Endodermal cell (in vitro differentiated cells): ENCODE results near the gene CDH6. TPM values are rescaled to one million over a fixed set of nuclear protein-coding genes. Genes with fewer than 3 reads are reported as not detected.

Experiments used
- DNase-seq: peaks from one replicate; pipeline ENCODE4 v3.0.0-alpha.2; 2017
- H3K27ac ChIP-seq: 2 replicates; pipeline ENCODE4 v1.5.1; 2013; ENCODE audit warnings: mild to moderate bottlenecking, low read depth, low read length, moderate library complexity
- H3K27me3 ChIP-seq: 2 replicates; pipeline ENCODE4 v1.6.1; 2013; ENCODE audit warnings: mild to moderate bottlenecking, low read length, moderate library complexity; ENCODE audit not compliant: insufficient read depth, control insufficient read depth, poor library complexity, severe bottlenecking
- H3K36me3 ChIP-seq: 2 replicates; pipeline ENCODE4 v1.7.0; 2013; ENCODE audit warnings: mild to moderate bottlenecking, low read length, moderate library complexity; ENCODE audit not compliant: control insufficient read depth, insufficient read depth
- H3K4me1 ChIP-seq: one replicate; pipeline ENCODE4 v1.7.0; 2013; ENCODE audit warnings: low read length; ENCODE audit not compliant: control insufficient read depth, insufficient read depth
- H3K4me3 ChIP-seq: 2 replicates; pipeline ENCODE4 v1.5.1; 2013; ENCODE audit warnings: mild to moderate bottlenecking, low read length, moderate library complexity
- H3K9ac ChIP-seq: 2 replicates; pipeline ENCODE4 v1.6.1; 2013; ENCODE audit warnings: mild to moderate bottlenecking, low read length, moderate library complexity; ENCODE audit not compliant: poor library complexity, severe bottlenecking; ENCODE audit errors: extremely low read depth
- H3K9me3 ChIP-seq: 2 replicates; pipeline ENCODE4 v1.6.1; 2013; ENCODE audit warnings: mild to moderate bottlenecking, low read length, moderate library complexity; ENCODE audit not compliant: control insufficient read depth
- H3K27ac Mint-ChIP-seq: 2 replicates; pipeline ENCODE4 v1.8.0; 2020; ENCODE audit warnings: mixed read lengths
- H3K27me3 Mint-ChIP-seq: 2 replicates; pipeline ENCODE4 v1.8.0; 2021; ENCODE audit warnings: mild to moderate bottlenecking, mixed read lengths; ENCODE audit not compliant: insufficient read depth
- H3K36me3 Mint-ChIP-seq: 2 replicates; pipeline ENCODE4 v1.8.0; 2020; ENCODE audit warnings: low read depth, mixed read lengths
- H3K4me1 Mint-ChIP-seq: 2 replicates; pipeline ENCODE4 v1.8.0; 2020; ENCODE audit warnings: mixed read lengths
- H3K4me3 Mint-ChIP-seq: 2 replicates; pipeline ENCODE4 v1.8.0; 2020; ENCODE audit warnings: mild to moderate bottlenecking, moderate library complexity, mixed read lengths
- H3K9me3 Mint-ChIP-seq: 2 replicates; pipeline ENCODE4 v1.8.0; 2020; ENCODE audit warnings: mild to moderate bottlenecking, mixed read lengths
- CTCF ChIP-seq: fragments of 200-600 bp; sonication (generic); conservative IDR thresholded peaks from 2 replicates; pipeline ENCODE4 v1.5.0; 2021; ENCODE audit warnings: antibody characterized with exemption, mild to moderate bottlenecking
- WGBS, 2 experiments: methylation state at CpG; one replicate each; pipeline versions ENCODE4 v1.1.5 to v1.1.7; 2013; ENCODE audit warnings: missing lambda C conversion rate in 2 of 2, mixed read lengths in 1 of 2; ENCODE audit not compliant: insufficient coverage in 1 of 2, insufficient read length in 1 of 2; 5-methylcytosine and 5-hydroxymethylcytosine counted together
- total RNA-seq, 2 donors: library from RNA; stranded (reverse); fragmentation: NEBNext Ultra II Directional in 1 of 2; extraction: Animal tissue kit (Norgen Biotek cat#: 25700) in 1 of 2; gene quantifications; 2 replicates in 1 of 2; 3 replicates in 1 of 2; pipeline ENCODE4 v1.2.1, GENCODE V29; 2021

CDH6 gene
- total RNA-seq, 2 donors from 2014 or later = 1.1 TPM

DNA sequence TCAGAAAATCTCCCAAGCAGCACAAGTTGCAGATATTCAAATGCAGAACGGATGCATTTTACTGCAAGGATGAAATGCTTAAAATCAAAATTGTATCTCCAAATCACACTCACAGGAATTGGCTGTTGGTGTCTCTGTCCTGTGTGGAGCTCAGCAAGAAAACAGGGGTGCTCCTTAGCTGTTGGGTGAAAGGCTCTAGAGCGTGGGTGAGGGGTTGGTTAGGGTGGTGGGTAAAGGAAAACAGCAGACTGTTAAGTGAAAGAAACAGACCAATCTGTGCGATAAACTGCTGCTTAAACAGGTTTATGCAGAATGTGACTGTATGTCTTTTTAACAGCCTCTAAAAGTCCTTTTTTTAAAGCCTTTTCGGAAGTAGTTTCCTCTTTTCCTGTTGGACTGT lies 19.8 kb downstream of the CDH6 start:
- TF ChIP-seq CTCF = no peak
- H3K27ac Mint-ChIP-seq = no peak overlapping the region
- no peaks in the 10 kb centered on the region for H3K36me3 Mint-ChIP-seq
- H3K4me3 Mint-ChIP-seq = no peak overlapping the region
- no peaks in the 10 kb centered on the region for H3K27me3 Mint-ChIP-seq
- peak overlapping the region; percentile 16 for H3K4me3 ChIP-seq
- no peak for DNase-seq
- H3K9me3 ChIP-seq = no peaks in the 10 kb centered on the region
- H3K4me1 ChIP-seq = peaks cover 7% of the 10 kb centered on the region
- H3K36me3 ChIP-seq = no peaks in the 10 kb centered on the region
- H3K27me3 ChIP-seq = no peaks in the 10 kb centered on the region
- no peaks in the 10 kb centered on the region for H3K9me3 Mint-ChIP-seq
- WGBS, 2 experiments = 89 to 95% methylated on average over 2 to 4 of the region's 4 CpGs
- peak overlapping the region; percentile 34 for H3K27ac ChIP-seq
- no peak overlapping the region for H3K9ac ChIP-seq
- peaks cover 16% of the 10 kb centered on the region for H3K4me1 Mint-ChIP-seq

- Histone ChIP-seq H3K27ac (peak overlapping the region; percentile 34), H3K27me3 (no peaks in the 10 kb centered on the region), H3K36me3 (no peaks in the 10 kb centered on the region), H3K9me3 (no peaks in the 10 kb centered on the region), H3K9ac (no peak overlapping the region), H3K4me1 (peaks cover 7% of the 10 kb centered on the region), H3K4me3 (peak overlapping the region; percentile 16)
- Mint-ChIP-seq H3K27ac (no peak overlapping the region), H3K27me3 (no peaks in the 10 kb centered on the region), H3K4me3 (no peak overlapping the region), H3K9me3 (no peaks in the 10 kb centered on the region), H3K36me3 (no peaks in the 10 kb centered on the region), H3K4me1 (peaks cover 21% of the 10 kb centered on the region)
- DNase-seq = no peak
- TF ChIP-seq CTCF = no peak
- WGBS, 2 experiments = 28 to 69% methylated on average over 4 to 6 of the region's 6 CpGs
These were observed 20.2 kb downstream of the CDH6 start for GRCh38 chr5:31213705-31214121.

DNA sequence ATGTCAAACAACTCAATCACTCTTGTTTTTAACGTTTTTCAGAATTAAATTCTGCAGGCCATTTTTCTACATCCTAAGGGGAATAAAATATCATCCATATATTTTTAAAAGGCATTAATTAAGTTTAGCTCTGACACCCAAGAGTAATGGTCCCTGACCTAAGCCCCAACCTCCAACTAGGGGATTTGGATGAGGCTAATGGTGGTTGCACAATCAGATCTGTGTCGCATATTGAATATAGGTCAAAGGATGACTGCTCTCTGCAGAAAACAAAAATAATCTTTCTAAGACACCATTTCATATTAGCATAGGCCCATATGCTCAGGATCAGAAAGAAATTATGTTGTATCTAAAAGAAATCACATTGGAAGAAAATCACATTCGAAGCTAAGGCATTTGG lies 20.7 kb downstream of the CDH6 start:
- Mint-ChIP-seq H3K36me3 (no peaks in the 10 kb centered on the region), H3K4me1 (peaks cover 26% of the 10 kb centered on the region), H3K4me3 (no peak overlapping the region), H3K27me3 (no peaks in the 10 kb centered on the region), H3K9me3 (no peaks in the 10 kb centered on the region), H3K27ac (no peak overlapping the region)
- Histone ChIP-seq H3K27me3 (no peaks in the 10 kb centered on the region), H3K9me3 (no peaks in the 10 kb centered on the region), H3K4me3 (no peak overlapping the region), H3K4me1 (peaks cover 7% of the 10 kb centered on the region), H3K27ac (peak overlapping the region; percentile 34), H3K9ac (no peak overlapping the region), H3K36me3 (no peaks in the 10 kb centered on the region)
- WGBS, 2 experiments = 97% methylated on average over 3 of the region's 3 CpGs; no CpG with 5 or more reads in 1 of the 2 experiments
- no peak for DNase-seq
- no peak for TF ChIP-seq CTCF
